ENCODE results near the gene TUBA4A. TPM values are rescaled to one million over a fixed set of nuclear protein-coding genes. Genes with fewer than 3 reads are reported as not detected.

TUBA4A gene
- total RNA-seq, 4 donors from 2014 or later = 49.5 to 137 (median 129) TPM

- Histone ChIP-seq H3K4me1 (peaks cover 0 to 30% (median 9%) of the 10 kb centered on the region in 4 donors), H3K27me3 (no peaks in the 10 kb centered on the region), H3K27ac (peak overlapping the region in 1 of 4 donors; percentile 99), H3K4me3 (no peak overlapping the region), H3K36me3 (peaks cover 0 to 48% (median 0%) of the 10 kb centered on the region in 3 donors), H3K9me3 (no peaks in the 10 kb centered on the region)
- TF ChIP-seq POLR2A (IDR thresholded peaks at IDR 0.05) = no peak
- TF ChIP-seq, protein P1, sequence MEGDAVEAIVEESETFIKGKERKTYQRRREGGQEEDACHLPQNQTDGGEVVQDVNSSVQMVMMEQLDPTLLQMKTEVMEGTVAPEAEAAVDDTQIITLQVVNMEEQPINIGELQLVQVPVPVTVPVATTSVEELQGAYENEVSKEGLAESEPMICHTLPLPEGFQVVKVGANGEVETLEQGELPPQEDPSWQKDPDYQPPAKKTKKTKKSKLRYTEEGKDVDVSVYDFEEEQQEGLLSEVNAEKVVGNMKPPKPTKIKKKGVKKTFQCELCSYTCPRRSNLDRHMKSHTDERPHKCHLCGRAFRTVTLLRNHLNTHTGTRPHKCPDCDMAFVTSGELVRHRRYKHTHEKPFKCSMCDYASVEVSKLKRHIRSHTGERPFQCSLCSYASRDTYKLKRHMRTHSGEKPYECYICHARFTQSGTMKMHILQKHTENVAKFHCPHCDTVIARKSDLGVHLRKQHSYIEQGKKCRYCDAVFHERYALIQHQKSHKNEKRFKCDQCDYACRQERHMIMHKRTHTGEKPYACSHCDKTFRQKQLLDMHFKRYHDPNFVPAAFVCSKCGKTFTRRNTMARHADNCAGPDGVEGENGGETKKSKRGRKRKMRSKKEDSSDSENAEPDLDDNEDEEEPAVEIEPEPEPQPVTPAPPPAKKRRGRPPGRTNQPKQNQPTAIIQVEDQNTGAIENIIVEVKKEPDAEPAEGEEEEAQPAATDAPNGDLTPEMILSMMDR (IDR thresholded peaks at IDR 0.05) = no peak
- no peak for DNase-seq
These were observed 26.9 kb upstream of the TUBA4A start for GRCh38 chr2:219280651-219281050.

GRCh38 chr2:219279916-219280516 is 26.3 kb upstream of the TUBA4A start:
- Histone ChIP-seq H3K27me3 (no peaks in the 10 kb centered on the region), H3K4me3 (peak overlapping the region; percentile 71 to 77 (median 74)), H3K9me3 (no peaks in the 10 kb centered on the region), H3K36me3 (peaks cover 0 to 41% (median 0%) of the 10 kb centered on the region in 3 donors), H3K27ac (peak overlapping the region; percentile 93 to 99 (median 97)), H3K4me1 (peaks cover 0 to 30% (median 9%) of the 10 kb centered on the region in 4 donors)
- TF ChIP-seq, protein P1 (IDR thresholded peaks at IDR 0.05) = peak in 5 of 6 experiments; percentile 13 to 45 (median 24)
- no peak for TF ChIP-seq POLR2A (IDR thresholded peaks at IDR 0.05)
- DNase-seq = no peak

- DNase-seq = peak; percentile 98 to 100 (median 99)
- Histone ChIP-seq H3K27ac (peak within 1 kb of the TSS; percentile 93 to 99 (median 97)), H3K9me3 (no peaks in the 10 kb centered on the region), H3K4me1 (peaks cover 0 to 30% (median 9%) of the 10 kb centered on the region in 4 donors), H3K36me3 (peaks cover 0 to 35% (median 0%) of the 10 kb centered on the region in 3 donors), H3K27me3 (no peaks in the 10 kb centered on the region), H3K4me3 (peak within 1 kb of the TSS; percentile 71 to 77 (median 74))
- peak; percentile 90 to 94 for TF ChIP-seq POLR2A (IDR thresholded peaks at IDR 0.05)
- TF ChIP-seq, protein P1 (IDR thresholded peaks at IDR 0.05) = no peak
These were observed 25.6 kb upstream of the TUBA4A start, which contains the start of gene DNAJB2 for GRCh38 chr2:219279151-219279915. Gene DNAJB2 (plus strand): TSS chr2:219279366. CDS start chr2:219279834, 468 bp downstream.

- Histone ChIP-seq H3K36me3 (peaks cover 0 to 28% (median 0%) of the 10 kb centered on the region in 3 donors), H3K27ac (peak overlapping the region; percentile 93 to 99 (median 97)), H3K4me3 (peak overlapping the region; percentile 71 to 77 (median 74)), H3K27me3 (no peaks in the 10 kb centered on the region), H3K4me1 (peaks cover 0 to 30% (median 9%) of the 10 kb centered on the region in 4 donors), H3K9me3 (no peaks in the 10 kb centered on the region)
- DNase-seq = no peak
- TF ChIP-seq POLR2A (IDR thresholded peaks at IDR 0.05) = no peak
- TF ChIP-seq, protein P1 (IDR thresholded peaks at IDR 0.05) = no peak
These were observed 25.0 kb upstream of the TUBA4A start for GRCh38 chr2:219278655-219279150.
